HL-60/S4 treated with phorbol 12-myristate 13-acetate at 8.2 ng/mL for 4 days and 3 days (cell line): ENCODE data around the gene SLC22A13.
"Not testable (repeated sequence)": the region's sequence is repeated elsewhere in the genome, so short reads cannot be mapped to it uniquely, and the experiment has no call there.

Experiments used
- in situ Hi-C: fragments of 300-500 bp; cut with MboI; formaldehyde crosslinking; loops from 2 replicates; pipeline ENCODE4 v1.15.0; 2022; ENCODE audit warnings: low sequenced_read_pairs

Gene SLC22A13

GRCh38 chr3:38264353-38264771 lies 1.2 kb upstream of the SLC22A13 start:
- in situ Hi-C loops, result no loop called here

- in situ Hi-C loops, result no loop called here
Observed at GRCh38 chr3:38264779-38265178, 833 bp upstream of the SLC22A13 start.

GRCh38 chr3:38266810-38267209 lies 1.2 kb downstream of the SLC22A13 start:
- in situ Hi-C loops, result no loop called here

- in situ Hi-C loops, result no loop called here
Observed at GRCh38 chr3:38267662-38268061, 2.0 kb downstream of the SLC22A13 start.

- in situ Hi-C loops, result no loop called here
Observed at GRCh38 chr3:38268087-38268486, 2.5 kb downstream of the SLC22A13 start.

- in situ Hi-C loops, result no loop called here
Observed at GRCh38 chr3:38268522-38268921, 2.9 kb downstream of the SLC22A13 start.

GRCh38 chr3:38270606-38271005 lies 5.0 kb downstream of the SLC22A13 start:
- in situ Hi-C loops, result no loop called here

- in situ Hi-C loops, result no loop called here
Observed at GRCh38 chr3:38271553-38271952, 5.9 kb downstream of the SLC22A13 start.

- in situ Hi-C loops, result no loop called here
Observed at GRCh38 chr3:38274864-38275649, 9.4 kb downstream of the SLC22A13 start.

- in situ Hi-C loops, result no loop called here
Observed at GRCh38 chr3:38275658-38276057, 10.0 kb downstream of the SLC22A13 start.

GRCh38 chr3:38276081-38276916 lies 10.7 kb downstream of the SLC22A13 start:
- in situ Hi-C loops, result no loop called here

GRCh38 chr3:38276917-38277630 lies 11.5 kb downstream of the SLC22A13 start:
- in situ Hi-C loops, result no loop called here

GRCh38 chr3:38278841-38279240 lies 13.2 kb downstream of the SLC22A13 start:
- in situ Hi-C loops, result no loop called here

GRCh38 chr3:38281895-38282686 lies 16.5 kb downstream of the SLC22A13 start, which contains the start of gene SLC22A14:
SLC22A14 (plus strand) TSS chr3:38282294; CDS start chr3:38306027, 23,733 bp downstream.
- in situ Hi-C loops, result no loop called here

- in situ Hi-C loops, result no loop called here
Observed at GRCh38 chr3:38283810-38284755, 18.5 kb downstream of the SLC22A13 start.

- in situ Hi-C loops, result no loop called here
Observed at GRCh38 chr3:38284756-38285150, 19.1 kb downstream of the SLC22A13 start.

GRCh38 chr3:38289286-38290217 lies 23.9 kb downstream of the SLC22A13 start:
- in situ Hi-C loops, result not testable (repeated sequence)

- in situ Hi-C loops, result not testable (repeated sequence)
Observed at GRCh38 chr3:38297053-38297452, 31.4 kb downstream of the SLC22A13 start.
